Neural progenitor cell (in vitro differentiated cells): ENCODE data around the gene DNAJA2. TPM values are rescaled to one million over a fixed set of nuclear protein-coding genes. Genes with fewer than 3 reads are reported as not detected.

ENCODE experiments used
- DNase-seq: peaks from one replicate; pipeline ENCODE4 v3.0.0-alpha.2; 2016; ENCODE audit warnings: low spot score
- H2AFZ ChIP-seq: fragments of 200-600 bp; sonication (generic); replicated peaks from 2 replicates; pipeline ENCODE4 v1.6.1; 2016; ENCODE audit warnings: antibody characterized with exemption
- H3F3A ChIP-seq: fragments of 200-600 bp; sonication (generic); 2 replicates; pipeline ENCODE4 v1.6.1; 2016; ENCODE audit warnings: antibody characterized with exemption, low read depth
- H3K27ac ChIP-seq: fragments of 200-600 bp; sonication (generic); 2 replicates; pipeline ENCODE4 v1.5.1; 2016; ENCODE audit warnings: mild to moderate bottlenecking
- H3K27me3 ChIP-seq: fragments of 200-600 bp; sonication (generic); 2 replicates; pipeline ENCODE4 v1.6.1; 2016; ENCODE audit warnings: mild to moderate bottlenecking, moderate library complexity
- H3K36me3 ChIP-seq: fragments of 200-600 bp; sonication (generic); 2 replicates; pipeline ENCODE4 v1.5.1; 2016
- H3K4me1 ChIP-seq: fragments of 200-600 bp; sonication (generic); 2 replicates; pipeline ENCODE4 v1.6.1; 2016; ENCODE audit warnings: mixed run types
- H3K4me2 ChIP-seq: fragments of 200-600 bp; sonication (generic); 2 replicates; pipeline ENCODE4 v1.6.1; 2016
- H3K4me3 ChIP-seq: fragments of 200-600 bp; sonication (generic); 2 replicates; pipeline ENCODE4 v1.5.1; 2016
- H3K79me2 ChIP-seq: fragments of 200-600 bp; sonication (generic); 2 replicates; pipeline ENCODE4 v1.6.1; 2016; ENCODE audit warnings: low read depth
- H3K9ac ChIP-seq: fragments of 200-600 bp; sonication (generic); 2 replicates; pipeline ENCODE4 v1.6.1; 2016
- H3K9me3 ChIP-seq: fragments of 200-600 bp; sonication (generic); 2 replicates; pipeline ENCODE4 v1.5.1; 2016; ENCODE audit warnings: low read depth
- H4K20me1 ChIP-seq: fragments of 200-600 bp; sonication (generic); 2 replicates; pipeline ENCODE4 v1.6.1; 2016; ENCODE audit warnings: low read depth
- H3K27ac Mint-ChIP-seq: 3 replicates; pipeline ENCODE4 v1.8.0; 2021; ENCODE audit warnings: mixed read lengths
- H3K27me3 Mint-ChIP-seq: 2 replicates; pipeline ENCODE4 v1.8.0; 2022; ENCODE audit warnings: low read depth, mild to moderate bottlenecking, inconsistent platforms, moderate library complexity, mixed read lengths; ENCODE audit not compliant: insufficient read depth
- H3K36me3 Mint-ChIP-seq: 3 replicates; pipeline ENCODE4 v1.8.0; 2021; ENCODE audit warnings: mixed read lengths
- H3K4me1 Mint-ChIP-seq: 3 replicates; pipeline ENCODE4 v1.8.0; 2021; ENCODE audit warnings: mixed read lengths
- H3K4me3 Mint-ChIP-seq: 3 replicates; pipeline ENCODE4 v1.8.0; 2021; ENCODE audit warnings: mild to moderate bottlenecking, moderate library complexity, mixed read lengths
- H3K9me3 Mint-ChIP-seq: 3 replicates; pipeline ENCODE4 v1.8.0; 2020; ENCODE audit warnings: mixed read lengths
- CTCF ChIP-seq: fragments of 200-600 bp; sonication (generic); IDR thresholded peaks from 2 replicates; pipeline ENCODE4 v1.5.1; 2017; ENCODE audit warnings: antibody characterized with exemption, mild to moderate bottlenecking
- EZH2 ChIP-seq: fragments of 200-600 bp; sonication (generic); IDR thresholded peaks from 2 replicates; pipeline ENCODE4 v1.6.1; 2017; ENCODE audit warnings: antibody characterized with exemption, mild to moderate bottlenecking, moderate library complexity
- EZH2phosphoT487 ChIP-seq: fragments of 200-600 bp; sonication (generic); IDR thresholded peaks from 2 replicates; pipeline ENCODE4 v1.6.1; 2017; ENCODE audit warnings: antibody characterized with exemption
- total RNA-seq: library from RNA; depleted of rRNA; stranded (reverse); fragments of >200 nt; gene quantifications from 2 replicates; pipeline ENCODE4 v1.2.3, GENCODE V29; 2015; ENCODE audit warnings: low replicate concordance

The DNAJA2 gene
- total RNA-seq, 1 donor from 2014 or later = 113 TPM

- Histone ChIP-seq H3K27me3 (no peaks in the 10 kb centered on the region), H4K20me1 (peaks cover 8% of the 10 kb centered on the region), H3K9me3 (no peaks in the 10 kb centered on the region), H3K4me2 (no peak overlapping the region), H3F3A (peaks cover 14% of the 10 kb centered on the region), H3K4me1 (no peaks in the 10 kb centered on the region), H3K9ac (no peak overlapping the region), H3K79me2 (no peaks in the 10 kb centered on the region), H3K27ac (no peak overlapping the region), H2AFZ (no peak overlapping the region), H3K36me3 (no peaks in the 10 kb centered on the region), H3K4me3 (no peak overlapping the region)
- Mint-ChIP-seq H3K9me3 (no peaks in the 10 kb centered on the region), H3K4me3 (no peak overlapping the region), H3K27me3 (peaks cover 2% of the 10 kb centered on the region), H3K36me3 (peaks cover 24% of the 10 kb centered on the region), H3K27ac (no peak overlapping the region), H3K4me1 (peaks cover 9% of the 10 kb centered on the region)
- TF ChIP-seq CTCF (no peak), EZH2 (no peak), EZH2phosphoT487 (no peak)
- DNase-seq = no peak
These were observed 62.4 kb downstream of the DNAJA2 start for GRCh38 chr16:46911038-46911437.

- Histone ChIP-seq H4K20me1 (peaks cover 8% of the 10 kb centered on the region), H3K4me2 (no peak overlapping the region), H3K36me3 (no peaks in the 10 kb centered on the region), H3K79me2 (no peaks in the 10 kb centered on the region), H2AFZ (no peak overlapping the region), H3F3A (peaks cover 14% of the 10 kb centered on the region), H3K9me3 (no peaks in the 10 kb centered on the region), H3K4me1 (no peaks in the 10 kb centered on the region), H3K27ac (no peak overlapping the region), H3K4me3 (no peak overlapping the region), H3K27me3 (no peaks in the 10 kb centered on the region), H3K9ac (no peak overlapping the region)
- Mint-ChIP-seq H3K36me3 (peaks cover 27% of the 10 kb centered on the region), H3K4me1 (peaks cover 9% of the 10 kb centered on the region), H3K27me3 (peaks cover 3% of the 10 kb centered on the region), H3K4me3 (no peak overlapping the region), H3K9me3 (no peaks in the 10 kb centered on the region), H3K27ac (no peak overlapping the region)
- TF ChIP-seq CTCF = peak; percentile 89
- TF ChIP-seq EZH2phosphoT487 = no peak
- DNase-seq = peak; percentile 90
These were observed 64.7 kb downstream of the DNAJA2 start for GRCh38 chr16:46908540-46909372.

- Histone ChIP-seq H3K79me2 (no peaks in the 10 kb centered on the region), H3K4me3 (no peak overlapping the region), H3K9ac (no peak overlapping the region), H3K27ac (no peak overlapping the region), H2AFZ (no peak overlapping the region), H3F3A (peaks cover 14% of the 10 kb centered on the region), H3K27me3 (no peaks in the 10 kb centered on the region), H3K9me3 (no peaks in the 10 kb centered on the region), H3K4me1 (no peaks in the 10 kb centered on the region), H3K36me3 (no peaks in the 10 kb centered on the region), H3K4me2 (no peak overlapping the region), H4K20me1 (peaks cover 8% of the 10 kb centered on the region)
- Mint-ChIP-seq H3K4me1 (peaks cover 9% of the 10 kb centered on the region), H3K27ac (peak overlapping the region; percentile 18), H3K4me3 (no peak overlapping the region), H3K27me3 (peaks cover 4% of the 10 kb centered on the region), H3K36me3 (peaks cover 29% of the 10 kb centered on the region), H3K9me3 (no peaks in the 10 kb centered on the region)
- TF ChIP-seq EZH2 = no peak
- TF ChIP-seq CTCF = no peak
- no peak for TF ChIP-seq EZH2phosphoT487
- no peak for DNase-seq
These were observed 66.3 kb downstream of the DNAJA2 start for GRCh38 chr16:46907061-46907774.
